GM20000 (cell line): Measurements from ENCODE around the gene ZNF705A.
"Not testable (repeated sequence)": the region's sequence is repeated elsewhere in the genome, so short reads cannot be mapped to it uniquely, and the experiment has no call there.

ENCODE experiments used
- DNase-seq: peaks from one replicate; pipeline ENCODE4 v3.0.0; 2012; ENCODE audit warnings: low spot score
- TF ChIP-seq, protein P1 (sequence below): IDR thresholded peaks from 2 replicates; pipeline ENCODE4 v1.5.1; 2012; ENCODE audit warnings: mild to moderate bottlenecking, control low read depth; ENCODE audit errors: extremely low read depth, missing control alignments

Gene ZNF705A

DNA sequence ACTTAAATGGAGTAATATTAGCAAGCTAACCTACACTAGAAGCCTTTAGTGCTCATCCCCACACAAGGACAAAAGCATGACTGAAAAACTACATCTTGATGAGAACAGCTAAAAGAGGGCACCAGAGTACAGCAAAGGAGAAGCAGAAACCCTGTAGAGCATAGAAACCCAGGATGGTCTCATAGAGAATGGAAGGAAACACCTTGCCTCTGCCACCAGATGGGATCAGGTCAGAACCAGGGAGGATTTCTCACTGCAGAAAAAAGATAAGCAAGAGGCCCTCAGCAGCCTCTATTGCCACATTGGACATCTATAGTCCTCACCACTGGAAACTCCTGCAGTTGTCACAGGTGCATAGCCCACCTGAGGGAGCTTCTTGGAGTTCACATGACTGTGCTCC, 13.6 kb upstream of the ZNF705A start:
- DNase-seq: no peak
- TF ChIP-seq, protein P1, sequence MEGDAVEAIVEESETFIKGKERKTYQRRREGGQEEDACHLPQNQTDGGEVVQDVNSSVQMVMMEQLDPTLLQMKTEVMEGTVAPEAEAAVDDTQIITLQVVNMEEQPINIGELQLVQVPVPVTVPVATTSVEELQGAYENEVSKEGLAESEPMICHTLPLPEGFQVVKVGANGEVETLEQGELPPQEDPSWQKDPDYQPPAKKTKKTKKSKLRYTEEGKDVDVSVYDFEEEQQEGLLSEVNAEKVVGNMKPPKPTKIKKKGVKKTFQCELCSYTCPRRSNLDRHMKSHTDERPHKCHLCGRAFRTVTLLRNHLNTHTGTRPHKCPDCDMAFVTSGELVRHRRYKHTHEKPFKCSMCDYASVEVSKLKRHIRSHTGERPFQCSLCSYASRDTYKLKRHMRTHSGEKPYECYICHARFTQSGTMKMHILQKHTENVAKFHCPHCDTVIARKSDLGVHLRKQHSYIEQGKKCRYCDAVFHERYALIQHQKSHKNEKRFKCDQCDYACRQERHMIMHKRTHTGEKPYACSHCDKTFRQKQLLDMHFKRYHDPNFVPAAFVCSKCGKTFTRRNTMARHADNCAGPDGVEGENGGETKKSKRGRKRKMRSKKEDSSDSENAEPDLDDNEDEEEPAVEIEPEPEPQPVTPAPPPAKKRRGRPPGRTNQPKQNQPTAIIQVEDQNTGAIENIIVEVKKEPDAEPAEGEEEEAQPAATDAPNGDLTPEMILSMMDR: no peak

DNA sequence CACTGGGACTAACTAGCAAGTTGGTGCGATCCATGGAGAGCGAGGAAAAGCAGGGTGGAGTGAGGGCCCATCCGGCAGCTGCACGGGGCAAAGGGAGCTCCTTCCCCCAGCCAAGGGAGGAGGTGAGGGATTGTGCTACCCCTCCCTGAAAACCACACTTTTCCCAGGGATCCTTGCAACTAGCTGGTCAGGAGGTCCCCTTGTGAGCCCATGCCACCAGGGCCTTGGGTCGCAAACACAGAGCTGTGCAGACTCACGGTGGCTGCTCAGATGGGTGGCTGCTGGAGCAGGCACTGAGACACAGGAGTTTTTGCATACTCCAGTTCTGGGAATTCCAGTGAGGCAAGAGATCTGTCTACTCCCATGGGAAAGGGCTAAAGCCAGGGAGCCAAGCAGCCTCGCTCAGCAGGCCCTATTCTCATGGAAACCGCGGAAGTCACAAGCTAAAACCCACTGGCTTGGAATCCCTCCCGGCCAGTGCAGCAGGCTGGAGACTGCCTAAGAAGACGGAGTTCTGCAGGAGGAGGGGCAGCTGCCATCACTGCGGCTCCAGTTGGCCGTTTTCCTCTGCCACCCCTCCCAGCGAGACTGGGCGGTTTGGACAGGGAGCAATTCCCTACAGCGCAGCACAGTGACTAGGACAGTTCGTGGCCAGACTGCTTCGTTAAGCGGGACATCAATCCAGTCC, 10.9 kb upstream of the ZNF705A start:
- TF ChIP-seq, protein P1: no peak
- DNase-seq: no peak

DNA sequence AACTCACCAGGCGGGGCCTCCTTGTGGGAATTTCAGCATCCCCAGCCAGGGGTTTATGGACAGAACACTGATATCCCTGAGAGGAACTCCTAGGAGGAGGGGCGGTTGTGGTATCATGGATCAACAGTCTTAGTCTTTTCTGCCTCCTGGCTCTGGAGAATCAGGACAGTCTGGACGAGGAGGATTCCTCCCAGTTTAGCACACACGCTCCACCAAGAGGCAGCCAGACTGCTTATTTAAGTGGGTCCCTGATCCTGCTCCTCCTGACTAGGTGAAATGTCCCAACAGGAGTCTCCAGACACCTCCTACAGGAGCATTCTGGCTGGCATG, 10.4 kb upstream of the ZNF705A start:
- TF ChIP-seq, protein P1: no peak
- DNase-seq: no peak

DNA sequence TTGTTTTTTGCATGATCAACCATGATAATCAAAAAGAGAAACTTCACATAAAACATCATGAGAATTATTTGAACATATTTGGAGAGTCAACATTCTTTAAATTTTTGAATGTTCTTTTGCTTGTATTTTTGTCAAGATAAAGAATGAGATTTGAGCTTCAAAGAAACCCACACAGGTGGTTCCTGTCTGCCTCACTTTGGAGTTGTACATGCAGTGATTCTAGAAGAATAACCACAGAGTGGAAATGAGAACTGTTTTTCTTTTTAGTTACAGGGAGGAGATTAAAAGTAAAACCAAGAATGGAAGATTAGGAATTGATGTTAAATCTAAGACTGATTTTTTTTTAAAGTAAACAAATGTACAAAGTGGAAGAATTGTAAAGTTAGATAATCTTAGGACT, 2.3 kb upstream of the ZNF705A start:
- DNase-seq: no peak
- TF ChIP-seq, protein P1: no peak

DNA sequence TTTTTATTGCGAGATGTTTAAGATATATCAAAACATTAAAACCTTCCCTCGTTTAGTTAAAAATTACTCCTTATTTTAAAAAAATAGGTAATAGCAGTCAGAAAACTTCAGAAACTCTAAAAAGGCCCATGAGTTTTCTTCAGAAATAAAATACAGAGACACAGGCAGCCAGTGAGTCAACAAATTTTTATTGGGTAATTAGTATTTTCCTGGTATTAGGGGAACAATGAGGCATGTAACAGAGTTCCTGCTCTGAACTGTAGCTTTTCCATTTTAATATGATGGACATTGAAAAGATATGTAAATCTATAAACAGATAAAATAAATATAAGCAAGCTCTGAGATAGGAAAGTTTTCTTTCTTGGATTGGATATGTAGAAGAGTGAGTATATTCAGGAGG, 399 bp upstream of the ZNF705A start:
- DNase-seq: no peak
- TF ChIP-seq, protein P1: no peak

DNA sequence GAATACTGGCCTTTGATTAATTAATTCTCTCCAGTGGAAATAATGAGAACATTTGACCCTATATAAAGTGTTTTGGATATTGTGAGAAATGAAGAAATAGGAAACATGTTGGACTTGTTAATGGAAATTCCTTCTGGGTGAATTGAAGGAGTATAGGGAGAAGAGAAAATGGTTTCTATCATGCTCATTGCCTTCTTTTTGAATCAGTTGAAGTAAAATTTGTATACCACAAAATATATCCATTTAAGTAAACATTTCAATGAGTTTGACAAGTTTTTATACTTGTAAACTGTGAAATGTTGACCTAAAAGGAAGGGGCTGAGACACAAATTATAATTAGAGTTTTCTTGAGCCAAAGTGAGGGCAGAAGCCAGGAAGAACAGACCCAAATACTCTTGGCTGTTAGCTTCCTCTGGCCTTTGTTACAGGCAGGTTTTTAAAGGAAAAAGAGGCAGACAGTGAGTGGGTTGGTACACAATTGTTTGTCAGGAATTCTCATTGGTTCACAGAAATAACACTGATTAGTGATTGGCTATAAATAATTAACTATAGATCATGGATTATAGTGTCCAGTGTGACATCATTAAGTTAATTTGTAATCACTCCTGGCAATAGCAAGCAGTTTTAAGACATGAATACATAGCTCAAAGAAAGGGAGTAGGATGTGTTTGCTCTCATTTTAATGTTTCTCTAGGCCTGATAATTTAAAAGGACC, 826 bp downstream of the ZNF705A start:
- DNase-seq: no peak
- TF ChIP-seq, protein P1: no peak

DNA sequence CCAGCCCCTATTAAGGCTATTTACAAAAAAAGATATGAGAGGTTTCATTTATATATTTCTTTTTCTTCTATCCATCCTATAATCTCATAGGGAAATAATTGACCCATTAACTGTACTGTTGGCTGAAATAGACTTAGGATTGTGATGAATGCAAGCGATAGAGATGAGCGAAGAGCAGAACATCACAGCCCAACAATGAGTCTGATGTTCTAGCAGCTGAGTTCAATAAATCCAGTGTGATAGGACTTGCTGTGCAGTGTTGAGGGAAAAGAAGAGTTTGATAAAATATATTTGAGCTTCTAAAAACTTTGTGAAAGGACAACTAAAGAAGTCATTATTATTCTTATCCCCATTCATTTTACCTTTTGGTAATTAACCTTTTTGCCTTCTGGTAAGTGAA, 16.1 kb downstream of the ZNF705A start:
- not testable (repeated sequence) for DNase-seq
